HEK293 (cell line): ENCODE data around the gene SCRN1.
A peak's percentile ranks its signal among the peaks of the same experiment; 100 is the strongest.

Source experiments
- CTCF ChIA-PET: fragments of 350-600 bp; formaldehyde crosslinking; extraction: SDS; loops from one replicate; lab custom pipeline; 2021; ENCODE audit warnings: antibody characterized with exemption; lab: Yijun Ruan, JAX
- POLR2A ChIA-PET: fragments of 300-600 bp; formaldehyde crosslinking; extraction: SDS; loops from one replicate; lab custom pipeline; 2020; ENCODE audit warnings: antibody characterized with exemption, inconsistent platforms; lab: Yijun Ruan, JAX
- H3K27ac ChIP-seq: fragments of 200-500 bp; sonication (Bioruptor generic); 2 replicates; pipeline ENCODE4 v1.5.1; 2014; ENCODE audit warnings: low read depth, low read length, control low read depth, inconsistent platforms; ENCODE audit errors: extremely low read depth
- H3K36me3 ChIP-seq, 2 experiments: fragments of 200-500 bp in 1 of 2; sonication (Bioruptor generic) in 1 of 2; 1 replicate in 1 of 2; 2 replicates in 1 of 2; pipeline ENCODE4 v1.5.1; 2014 to 2017; ENCODE audit warnings: inconsistent platforms in 2 of 2, low read length in 2 of 2; ENCODE audit not compliant: control insufficient read depth in 2 of 2, insufficient read depth in 1 of 2
- H3K4me1 ChIP-seq: fragments of 200-500 bp; sonication (Bioruptor generic); 2 replicates; pipeline ENCODE4 v1.5.1; 2014; ENCODE audit warnings: mild to moderate bottlenecking, low read length, inconsistent platforms; ENCODE audit not compliant: control insufficient read depth, insufficient read depth
- H3K4me3 ChIP-seq: 2 replicates; pipeline ENCODE4 v1.5.1; 2011; ENCODE audit warnings: low read depth, mild to moderate bottlenecking, control low read depth, low read length, moderate library complexity
- H3K9me3 ChIP-seq: fragments of 200-500 bp; sonication (Bioruptor generic); 2 replicates; pipeline ENCODE4 v1.5.1; 2014; ENCODE audit warnings: low read depth, low read length, inconsistent platforms; ENCODE audit not compliant: control insufficient read depth, insufficient read depth
- KLF7 ChIP-seq: fragments of 450-650 bp; formaldehyde crosslinking; IDR thresholded peaks from 2 replicates; pipeline ENCODE4 v1.5.1; 2016; ENCODE audit warnings: missing biosample characterization, missing genetic modification characterization, borderline replicate concordance
- OVOL3 ChIP-seq: fragments of 450-650 bp; formaldehyde crosslinking; IDR thresholded peaks from 2 replicates; pipeline ENCODE4 v1.5.1; 2016; ENCODE audit warnings: missing biosample characterization, missing genetic modification characterization
- PRDM1 ChIP-seq: fragments of 450-650 bp; formaldehyde crosslinking; IDR thresholded peaks from 2 replicates; pipeline ENCODE4; 2016; ENCODE audit warnings: missing biosample characterization, missing genetic modification characterization
- SP2 ChIP-seq: fragments of 450-650 bp; formaldehyde crosslinking; IDR thresholded peaks from 2 replicates; pipeline ENCODE4 v1.5.1; 2016; ENCODE audit warnings: missing biosample characterization, missing genetic modification characterization
- ZBTB20 ChIP-seq: fragments of 450-650 bp; formaldehyde crosslinking; IDR thresholded peaks from 2 replicates; pipeline ENCODE4 v1.5.1; 2016; ENCODE audit warnings: missing biosample characterization, missing genetic modification characterization
- ZFP3 ChIP-seq: fragments of 450-650 bp; formaldehyde crosslinking; IDR thresholded peaks from 2 replicates; pipeline ENCODE4 v1.5.1; 2016; ENCODE audit warnings: low read depth, missing biosample characterization, missing genetic modification characterization
- ZNF214 ChIP-seq: fragments of 450-650 bp; formaldehyde crosslinking; IDR thresholded peaks from 2 replicates; pipeline ENCODE4 v1.5.1; 2017; ENCODE audit warnings: missing biosample characterization, mild to moderate bottlenecking, missing genetic modification characterization, borderline replicate concordance
- ZNF335 ChIP-seq: fragments of 450-650 bp; formaldehyde crosslinking; conservative IDR thresholded peaks from 2 replicates; pipeline ENCODE4 v1.5.1; 2016; ENCODE audit warnings: missing biosample characterization, missing genetic modification characterization
- ZNF473 ChIP-seq: fragments of 450-650 bp; formaldehyde crosslinking; IDR thresholded peaks from 2 replicates; pipeline ENCODE4 v1.5.1; 2017; ENCODE audit warnings: missing biosample characterization, missing genetic modification characterization
- ZNF521 ChIP-seq: fragments of 450-650 bp; formaldehyde crosslinking; IDR thresholded peaks from 2 replicates; pipeline ENCODE4 v1.5.1; 2017; ENCODE audit warnings: missing biosample characterization, mild to moderate bottlenecking, missing genetic modification characterization
- ZNF585B ChIP-seq: fragments of 450-650 bp; formaldehyde crosslinking; IDR thresholded peaks from 2 replicates; pipeline ENCODE4 v1.5.1; 2016; ENCODE audit warnings: missing biosample characterization, missing genetic modification characterization
- ZNF626 ChIP-seq: fragments of 450-650 bp; sonication (Bioruptor Pico); formaldehyde crosslinking; IDR thresholded peaks from 2 replicates; pipeline ENCODE4 v1.5.1; 2018; ENCODE audit warnings: missing biosample characterization, missing genetic modification characterization, inconsistent platforms
- ZNF658 ChIP-seq: fragments of 450-650 bp; formaldehyde crosslinking; IDR thresholded peaks from 2 replicates; pipeline ENCODE4; 2016; ENCODE audit warnings: missing biosample characterization, missing genetic modification characterization
- TF ChIP-seq, protein P1 (sequence below): fragments of 450-650 bp; formaldehyde crosslinking; IDR thresholded peaks from 2 replicates; pipeline ENCODE4 v1.5.1; 2017; ENCODE audit warnings: missing biosample characterization, missing genetic modification characterization
- TF ChIP-seq, protein P2 (sequence below): fragments of 450-650 bp; formaldehyde crosslinking; IDR thresholded peaks from 2 replicates; pipeline ENCODE4 v1.5.1; 2016; ENCODE audit warnings: missing biosample characterization, missing genetic modification characterization, low read depth
- TF ChIP-seq, protein P3 (sequence below): fragments of 450-650 bp; formaldehyde crosslinking; IDR thresholded peaks from 2 replicates; pipeline ENCODE4; 2016; ENCODE audit warnings: missing biosample characterization, missing genetic modification characterization
- TF ChIP-seq, protein P4 (sequence below): fragments of 450-650 bp; formaldehyde crosslinking; IDR thresholded peaks from 2 replicates; pipeline ENCODE4 v1.5.1; 2016; ENCODE audit warnings: missing biosample characterization, missing genetic modification characterization
- TF ChIP-seq, protein P5 (sequence below): fragments of 450-650 bp; formaldehyde crosslinking; IDR thresholded peaks from 2 replicates; pipeline ENCODE4 v1.5.1; 2016; ENCODE audit warnings: missing biosample characterization, missing genetic modification characterization

The SCRN1 gene

DNA sequence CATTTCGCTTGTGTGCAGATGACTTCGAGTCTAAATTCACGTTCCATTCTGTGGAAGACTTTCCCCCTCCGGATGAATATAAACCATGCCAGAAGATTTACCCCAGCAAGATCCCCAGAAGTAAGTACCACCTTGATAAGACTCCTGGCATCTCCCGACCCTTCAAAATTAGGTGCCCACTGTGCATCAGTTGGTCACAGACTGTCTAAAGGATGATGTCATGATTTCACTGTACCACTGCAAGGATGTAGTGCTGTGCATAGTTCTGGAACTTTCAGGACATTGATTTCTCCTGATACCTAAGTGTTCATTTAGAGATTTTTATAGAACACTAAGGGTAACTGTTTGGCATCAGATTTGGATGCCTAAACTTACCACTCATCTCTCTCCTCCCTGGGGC is 100.3 kb downstream of the SCRN1 start:
- Histone ChIP-seq H3K9me3 (no peaks in the 10 kb centered on the region), H3K4me3 (no peak overlapping the region), H3K27ac (no peak overlapping the region), H3K36me3 (no peaks in the 10 kb centered on the region), H3K4me1 (peaks cover 5% of the 10 kb centered on the region)
- ChIA-PET POLR2A (no interaction called here), CTCF (interaction anchor here (0.6 kb wide), 1 partner anchor 263 kb away, joined by 3 read pairs; no protein-coding TSS in a partner anchor)
- TF ChIP-seq, protein P1, sequence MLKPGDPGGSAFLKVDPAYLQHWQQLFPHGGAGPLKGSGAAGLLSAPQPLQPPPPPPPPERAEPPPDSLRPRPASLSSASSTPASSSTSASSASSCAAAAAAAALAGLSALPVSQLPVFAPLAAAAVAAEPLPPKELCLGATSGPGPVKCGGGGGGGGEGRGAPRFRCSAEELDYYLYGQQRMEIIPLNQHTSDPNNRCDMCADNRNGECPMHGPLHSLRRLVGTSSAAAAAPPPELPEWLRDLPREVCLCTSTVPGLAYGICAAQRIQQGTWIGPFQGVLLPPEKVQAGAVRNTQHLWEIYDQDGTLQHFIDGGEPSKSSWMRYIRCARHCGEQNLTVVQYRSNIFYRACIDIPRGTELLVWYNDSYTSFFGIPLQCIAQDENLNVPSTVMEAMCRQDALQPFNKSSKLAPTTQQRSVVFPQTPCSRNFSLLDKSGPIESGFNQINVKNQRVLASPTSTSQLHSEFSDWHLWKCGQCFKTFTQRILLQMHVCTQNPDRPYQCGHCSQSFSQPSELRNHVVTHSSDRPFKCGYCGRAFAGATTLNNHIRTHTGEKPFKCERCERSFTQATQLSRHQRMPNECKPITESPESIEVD (tag by site-specific recombination): no peak
- TF ChIP-seq, protein P2, sequence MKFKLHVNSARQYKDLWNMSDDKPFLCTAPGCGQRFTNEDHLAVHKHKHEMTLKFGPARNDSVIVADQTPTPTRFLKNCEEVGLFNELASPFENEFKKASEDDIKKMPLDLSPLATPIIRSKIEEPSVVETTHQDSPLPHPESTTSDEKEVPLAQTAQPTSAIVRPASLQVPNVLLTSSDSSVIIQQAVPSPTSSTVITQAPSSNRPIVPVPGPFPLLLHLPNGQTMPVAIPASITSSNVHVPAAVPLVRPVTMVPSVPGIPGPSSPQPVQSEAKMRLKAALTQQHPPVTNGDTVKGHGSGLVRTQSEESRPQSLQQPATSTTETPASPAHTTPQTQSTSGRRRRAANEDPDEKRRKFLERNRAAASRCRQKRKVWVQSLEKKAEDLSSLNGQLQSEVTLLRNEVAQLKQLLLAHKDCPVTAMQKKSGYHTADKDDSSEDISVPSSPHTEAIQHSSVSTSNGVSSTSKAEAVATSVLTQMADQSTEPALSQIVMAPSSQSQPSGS (tag by site-specific recombination): peak; percentile 57; the same call in 1 of the 2 replicates
- no peak for TF ChIP-seq OVOL3 (tag by site-specific recombination)
- TF ChIP-seq, protein P3, sequence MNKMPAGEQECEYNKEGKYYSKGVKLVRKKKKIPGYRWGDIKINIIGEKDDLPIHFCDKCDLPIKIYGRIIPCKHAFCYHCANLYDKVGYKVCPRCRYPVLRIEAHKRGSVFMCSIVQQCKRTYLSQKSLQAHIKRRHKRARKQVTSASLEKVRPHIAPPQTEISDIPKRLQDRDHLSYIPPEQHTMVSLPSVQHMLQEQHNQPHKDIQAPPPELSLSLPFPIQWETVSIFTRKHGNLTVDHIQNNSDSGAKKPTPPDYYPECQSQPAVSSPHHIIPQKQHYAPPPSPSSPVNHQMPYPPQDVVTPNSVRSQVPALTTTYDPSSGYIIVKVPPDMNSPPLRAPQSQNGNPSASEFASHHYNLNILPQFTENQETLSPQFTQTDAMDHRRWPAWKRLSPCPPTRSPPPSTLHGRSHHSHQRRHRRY (tag by site-specific recombination): no peak

DNA sequence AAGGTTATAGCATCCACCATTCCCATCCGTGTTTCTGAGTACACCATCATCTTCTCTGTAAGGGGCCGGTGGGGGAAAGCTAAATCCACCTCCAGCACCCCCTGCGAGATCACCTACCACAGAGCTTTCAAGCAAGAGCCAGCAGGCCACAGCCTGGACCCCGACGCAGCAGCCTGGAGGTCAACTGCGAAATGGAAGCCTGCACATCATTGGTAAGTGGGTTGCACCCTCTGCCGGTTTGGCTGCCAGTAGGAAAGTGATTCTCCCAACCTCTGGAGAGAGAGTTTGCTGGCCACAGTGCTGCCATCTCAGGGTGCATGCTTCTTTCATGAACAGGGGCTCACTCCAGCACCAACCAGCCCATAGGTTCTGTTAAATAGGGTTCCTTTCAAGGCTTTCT is 101.6 kb downstream of the SCRN1 start:
- TF ChIP-seq ZNF521 (tag by site-specific recombination) (no peak), SP2 (tag by site-specific recombination) (no peak)
- H3K27ac ChIP-seq: no peak overlapping the region
- no peaks in the 10 kb centered on the region for H3K36me3 ChIP-seq
- H3K4me3 ChIP-seq: no peak overlapping the region
- ChIA-PET POLR2A (no interaction called here), CTCF (no interaction called here)
- H3K4me1 ChIP-seq: no peaks in the 10 kb centered on the region; the same call in 1 of the 2 replicates
- no peaks in the 10 kb centered on the region for H3K9me3 ChIP-seq

DNA sequence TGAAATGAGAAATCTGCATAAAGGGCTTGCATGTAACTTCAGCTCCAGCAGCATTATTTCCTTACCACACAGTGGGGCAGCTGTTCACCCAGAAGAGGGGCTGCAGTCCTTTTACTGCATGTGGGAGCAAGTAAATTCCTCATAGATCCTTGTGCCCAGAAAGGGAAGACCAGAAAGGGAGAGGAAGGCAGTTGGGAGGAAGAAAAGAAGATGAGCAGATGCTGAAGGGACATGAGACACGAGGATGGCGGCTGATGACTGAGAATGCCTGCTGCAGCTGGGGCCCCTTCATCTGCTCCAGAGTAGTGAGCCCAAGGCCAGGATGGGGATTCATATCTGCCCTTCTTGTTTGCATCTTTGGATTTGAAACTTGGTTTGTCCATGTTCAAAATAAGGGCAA is 102.8 kb downstream of the SCRN1 start:
- Histone ChIP-seq H3K36me3 (no peaks in the 10 kb centered on the region), H3K27ac (no peak overlapping the region), H3K9me3 (no peaks in the 10 kb centered on the region), H3K4me3 (no peak overlapping the region), H3K4me1 (no peaks in the 10 kb centered on the region; the same call in 1 of the 2 replicates)
- POLR2A ChIA-PET: no interaction called here
- CTCF ChIA-PET: no interaction called here
- TF ChIP-seq ZNF473 (tag by site-specific recombination) (no peak), ZNF658 (tag by site-specific recombination) (no peak), ZFP3 (tag by site-specific recombination) (no peak), KLF7 (tag by site-specific recombination) (no peak), ZNF626 (tag by site-specific recombination) (no peak), ZNF585B (tag by site-specific recombination) (no peak), ZNF214 (no peak), ZBTB20 (tag by site-specific recombination) (no peak), ZNF335 (no peak), PRDM1 (tag by site-specific recombination) (no peak)
- TF ChIP-seq, protein P4, sequence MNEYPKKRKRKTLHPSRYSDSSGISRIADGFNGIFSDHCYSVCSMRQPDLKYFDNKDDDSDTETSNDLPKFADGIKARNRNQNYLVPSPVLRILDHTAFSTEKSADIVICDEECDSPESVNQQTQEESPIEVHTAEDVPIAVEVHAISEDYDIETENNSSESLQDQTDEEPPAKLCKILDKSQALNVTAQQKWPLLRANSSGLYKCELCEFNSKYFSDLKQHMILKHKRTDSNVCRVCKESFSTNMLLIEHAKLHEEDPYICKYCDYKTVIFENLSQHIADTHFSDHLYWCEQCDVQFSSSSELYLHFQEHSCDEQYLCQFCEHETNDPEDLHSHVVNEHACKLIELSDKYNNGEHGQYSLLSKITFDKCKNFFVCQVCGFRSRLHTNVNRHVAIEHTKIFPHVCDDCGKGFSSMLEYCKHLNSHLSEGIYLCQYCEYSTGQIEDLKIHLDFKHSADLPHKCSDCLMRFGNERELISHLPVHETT (tag by site-specific recombination): no peak
- TF ChIP-seq, protein P5, sequence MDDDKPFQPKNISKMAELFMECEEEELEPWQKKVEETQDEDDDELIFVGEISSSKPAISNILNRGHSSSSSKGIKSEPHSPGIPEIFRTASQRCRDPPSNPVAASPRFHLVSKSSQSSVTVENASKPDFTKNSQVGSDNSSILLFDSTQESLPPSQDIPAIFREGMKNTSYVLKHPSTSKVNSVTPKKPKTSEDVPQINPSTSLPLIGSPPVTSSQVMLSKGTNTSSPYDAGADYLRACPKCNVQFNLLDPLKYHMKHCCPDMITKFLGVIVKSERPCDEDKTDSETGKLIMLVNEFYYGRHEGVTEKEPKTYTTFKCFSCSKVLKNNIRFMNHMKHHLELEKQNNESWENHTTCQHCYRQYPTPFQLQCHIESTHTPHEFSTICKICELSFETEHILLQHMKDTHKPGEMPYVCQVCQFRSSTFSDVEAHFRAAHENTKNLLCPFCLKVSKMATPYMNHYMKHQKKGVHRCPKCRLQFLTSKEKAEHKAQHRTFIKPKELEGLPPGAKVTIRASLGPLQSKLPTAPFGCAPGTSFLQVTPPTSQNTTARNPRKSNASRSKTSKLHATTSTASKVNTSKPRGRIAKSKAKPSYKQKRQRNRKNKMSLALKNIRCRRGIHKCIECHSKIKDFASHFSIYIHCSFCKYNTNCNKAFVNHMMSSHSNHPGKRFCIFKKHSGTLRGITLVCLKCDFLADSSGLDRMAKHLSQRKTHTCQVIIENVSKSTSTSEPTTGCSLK (tag by site-specific recombination): no peak
- TF ChIP-seq, all 188 proteins: peak for 0
